ENCODE measurements around the gene PIM2. TPM values are rescaled to one million over a fixed set of nuclear protein-coding genes. Genes with fewer than 3 reads are reported as not detected.
A peak's percentile ranks its signal among the peaks of the same experiment; 100 is the strongest.

Gene PIM2
- total and polyA plus RNA-seq, 9 of the 15 experiments (the other 6 are each of a cell fraction or from before 2014, with no cell fraction given) = 67.6 to 191 (median 108) TPM

DNA sequence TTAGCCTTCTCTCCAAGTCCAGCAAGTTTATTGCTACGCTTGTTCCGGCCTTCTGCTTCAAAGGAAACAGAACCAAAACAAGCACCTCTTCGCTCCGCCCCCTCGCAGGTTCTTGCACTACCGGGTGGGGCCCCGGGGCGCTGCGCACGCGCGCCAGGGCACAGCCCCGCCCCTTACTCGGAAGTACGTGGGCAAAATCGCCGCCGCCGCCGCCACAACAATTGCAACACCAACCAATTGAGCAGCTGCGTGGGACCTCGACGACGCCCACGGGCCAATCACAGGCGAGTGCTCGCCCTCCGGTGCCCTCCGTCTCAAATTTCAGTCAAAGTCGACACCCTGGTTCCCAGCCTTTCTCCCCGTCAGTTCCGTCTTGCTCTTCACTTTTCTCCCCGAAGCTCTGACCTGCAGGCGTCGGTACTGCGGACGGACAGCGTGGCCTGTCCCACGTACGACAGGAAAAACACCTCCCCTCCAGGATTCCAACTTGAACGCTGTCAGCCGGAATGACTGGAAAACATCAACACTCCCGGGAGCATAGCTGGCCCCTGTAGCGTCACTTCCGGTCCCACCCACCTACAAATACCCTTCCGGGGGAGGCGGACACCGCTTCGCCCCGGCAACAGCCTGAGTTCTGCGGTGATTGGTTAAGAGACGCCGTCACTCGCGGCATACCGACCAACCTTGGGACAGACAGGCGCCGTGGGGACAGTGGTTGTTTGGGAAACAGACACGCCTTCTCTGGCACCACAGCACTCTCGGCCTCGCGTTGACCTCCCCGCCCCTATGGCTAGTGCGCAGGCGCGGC lies 39.2 kb upstream of the PIM2 start (continued):
- TF ChIP-seq, protein P1, sequence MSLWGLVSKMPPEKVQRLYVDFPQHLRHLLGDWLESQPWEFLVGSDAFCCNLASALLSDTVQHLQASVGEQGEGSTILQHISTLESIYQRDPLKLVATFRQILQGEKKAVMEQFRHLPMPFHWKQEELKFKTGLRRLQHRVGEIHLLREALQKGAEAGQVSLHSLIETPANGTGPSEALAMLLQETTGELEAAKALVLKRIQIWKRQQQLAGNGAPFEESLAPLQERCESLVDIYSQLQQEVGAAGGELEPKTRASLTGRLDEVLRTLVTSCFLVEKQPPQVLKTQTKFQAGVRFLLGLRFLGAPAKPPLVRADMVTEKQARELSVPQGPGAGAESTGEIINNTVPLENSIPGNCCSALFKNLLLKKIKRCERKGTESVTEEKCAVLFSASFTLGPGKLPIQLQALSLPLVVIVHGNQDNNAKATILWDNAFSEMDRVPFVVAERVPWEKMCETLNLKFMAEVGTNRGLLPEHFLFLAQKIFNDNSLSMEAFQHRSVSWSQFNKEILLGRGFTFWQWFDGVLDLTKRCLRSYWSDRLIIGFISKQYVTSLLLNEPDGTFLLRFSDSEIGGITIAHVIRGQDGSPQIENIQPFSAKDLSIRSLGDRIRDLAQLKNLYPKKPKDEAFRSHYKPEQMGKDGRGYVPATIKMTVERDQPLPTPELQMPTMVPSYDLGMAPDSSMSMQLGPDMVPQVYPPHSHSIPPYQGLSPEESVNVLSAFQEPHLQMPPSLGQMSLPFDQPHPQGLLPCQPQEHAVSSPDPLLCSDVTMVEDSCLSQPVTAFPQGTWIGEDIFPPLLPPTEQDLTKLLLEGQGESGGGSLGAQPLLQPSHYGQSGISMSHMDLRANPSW (CRISPR knock-in tag; IDR thresholded peaks at IDR 0.05) = no peak
- TF ChIP-seq U2AF1 (optimal IDR thresholded peaks at IDR 0.05; ENCODE audit: low read depth, low read length) = no peak
- no peak for TF ChIP-seq ZNF79 (CRISPR knock-in tag; IDR thresholded peaks at IDR 0.05; ENCODE audit: low read depth)
- TF ChIP-seq, protein P2, sequence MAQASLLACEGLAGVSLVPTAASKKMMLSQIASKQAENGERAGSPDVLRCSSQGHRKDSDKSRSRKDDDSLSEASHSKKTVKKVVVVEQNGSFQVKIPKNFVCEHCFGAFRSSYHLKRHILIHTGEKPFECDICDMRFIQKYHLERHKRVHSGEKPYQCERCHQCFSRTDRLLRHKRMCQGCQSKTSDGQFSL (CRISPR knock-in tag; IDR thresholded peaks at IDR 0.05) = no peak
- TF ChIP-seq, protein P2 (tag; IDR thresholded peaks at IDR 0.05) = no peak
- no peak for TF ChIP-seq ILK (tag; IDR thresholded peaks at IDR 0.05; ENCODE audit: borderline replicate concordance, low read depth)
- TF ChIP-seq CC2D1A (IDR thresholded peaks at IDR 0.05) = no peak
- no peak for TF ChIP-seq NR2C2 (CRISPR knock-in tag; IDR thresholded peaks at IDR 0.05)
- TF ChIP-seq NR2C2 (tag; IDR thresholded peaks at IDR 0.05) = peak; percentile 98
- TF ChIP-seq HDAC8 (tag; IDR thresholded peaks at IDR 0.05) = no peak
- TF ChIP-seq JUN (IDR thresholded peaks at IDR 0.05; ENCODE audit: borderline replicate concordance, low read depth, low read length) = peak; percentile 32; the same call in 1 of the 2 replicates
- no peak for TF ChIP-seq JUN (CRISPR knock-in tag; IDR thresholded peaks at IDR 0.05; ENCODE audit: borderline replicate concordance)
- TF ChIP-seq, protein P3, sequence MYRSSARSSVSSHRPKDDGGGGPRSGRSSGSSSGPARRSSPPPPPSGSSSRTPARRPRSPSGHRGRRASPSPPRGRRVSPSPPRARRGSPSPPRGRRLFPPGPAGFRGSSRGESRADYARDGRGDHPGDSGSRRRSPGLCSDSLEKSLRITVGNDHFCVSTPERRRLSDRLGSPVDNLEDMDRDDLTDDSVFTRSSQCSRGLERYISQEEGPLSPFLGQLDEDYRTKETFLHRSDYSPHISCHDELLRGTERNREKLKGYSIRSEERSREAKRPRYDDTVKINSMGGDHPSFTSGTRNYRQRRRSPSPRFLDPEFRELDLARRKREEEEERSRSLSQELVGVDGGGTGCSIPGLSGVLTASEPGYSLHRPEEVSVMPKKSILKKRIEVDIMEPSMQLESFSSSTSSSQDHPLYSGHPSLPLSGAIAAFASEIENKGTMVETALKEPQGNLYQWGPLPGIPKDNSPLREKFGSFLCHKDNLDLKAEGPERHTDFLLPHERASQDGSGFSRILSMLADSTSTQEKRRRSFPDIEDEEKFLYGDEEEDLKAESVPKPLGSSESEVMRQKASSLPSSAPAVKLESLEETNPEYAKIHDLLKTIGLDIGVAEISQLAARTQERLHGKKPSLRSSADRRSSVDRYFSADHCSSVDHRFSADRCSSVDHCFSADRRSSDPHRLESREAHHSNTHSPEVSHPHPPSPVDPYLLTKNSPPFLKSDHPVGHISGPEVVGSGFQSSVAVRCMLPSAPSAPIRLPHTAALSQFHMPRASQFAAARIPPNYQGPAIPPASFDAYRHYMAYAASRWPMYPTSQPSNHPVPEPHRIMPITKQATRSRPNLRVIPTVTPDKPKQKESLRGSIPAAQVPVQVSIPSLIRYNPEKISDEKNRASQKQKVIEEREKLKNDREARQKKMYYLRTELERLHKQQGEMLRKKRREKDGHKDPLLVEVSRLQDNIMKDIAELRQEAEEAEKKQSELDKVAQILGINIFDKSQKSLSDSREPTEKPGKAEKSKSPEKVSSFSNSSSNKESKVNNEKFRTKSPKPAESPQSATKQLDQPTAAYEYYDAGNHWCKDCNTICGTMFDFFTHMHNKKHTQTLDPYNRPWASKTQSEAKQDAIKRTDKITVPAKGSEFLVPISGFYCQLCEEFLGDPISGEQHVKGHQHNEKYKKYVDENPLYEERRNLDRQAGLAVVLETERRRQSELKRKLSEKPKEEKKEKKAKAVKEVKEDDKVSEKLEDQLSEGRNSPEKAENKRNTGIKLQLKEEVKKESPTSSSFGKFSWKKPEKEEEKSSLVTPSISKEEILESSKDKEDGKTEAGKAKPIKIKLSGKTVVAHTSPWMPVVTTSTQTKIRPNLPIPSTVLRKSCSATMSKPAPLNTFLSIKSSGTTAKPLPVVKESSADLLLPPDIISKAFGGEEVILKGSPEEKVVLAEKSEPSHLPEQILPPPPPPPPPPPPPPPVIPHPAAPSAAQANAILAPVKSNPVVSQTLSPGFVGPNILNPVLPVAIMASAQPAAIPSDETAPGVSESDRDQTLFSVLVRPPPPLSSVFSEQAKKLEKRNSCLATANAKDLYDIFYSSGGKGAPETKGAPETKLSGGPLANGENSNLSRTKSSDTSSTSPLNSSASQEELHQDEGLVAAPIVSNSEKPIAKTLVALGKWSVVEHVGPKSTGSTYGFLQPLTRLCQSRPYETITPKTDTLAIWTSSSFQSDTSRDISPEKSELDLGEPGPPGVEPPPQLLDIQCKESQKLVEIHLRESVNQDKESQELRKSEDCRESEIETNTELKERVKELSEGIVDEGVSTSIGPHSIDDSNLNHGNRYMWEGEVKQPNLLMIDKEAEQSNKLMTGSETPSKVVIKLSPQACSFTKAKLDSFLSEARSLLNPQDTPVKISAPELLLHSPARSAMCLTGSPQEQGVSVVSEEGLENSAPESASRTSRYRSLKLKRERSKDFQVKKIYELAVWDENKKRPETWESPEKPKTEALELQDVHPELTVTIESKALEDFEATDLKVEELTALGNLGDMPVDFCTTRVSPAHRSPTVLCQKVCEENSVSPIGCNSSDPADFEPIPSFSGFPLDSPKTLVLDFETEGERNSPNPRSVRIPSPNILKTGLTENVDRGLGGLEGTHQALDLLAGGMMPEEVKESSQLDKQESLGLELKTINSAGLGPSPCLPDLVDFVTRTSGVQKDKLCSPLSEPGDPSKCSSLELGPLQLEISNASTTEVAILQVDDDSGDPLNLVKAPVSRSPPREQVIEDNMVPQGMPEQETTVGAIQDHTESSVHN (IDR thresholded peaks at IDR 0.05; ENCODE audit: borderline replicate concordance in 1 of 2, low read depth in 1 of 2) = no peak
- TF ChIP-seq PTRF (tag; IDR thresholded peaks at IDR 0.05) = no peak
- no peak for TF ChIP-seq SMAD1 (IDR thresholded peaks at IDR 0.05; ENCODE audit: low read depth, low read length, partially characterized antibody)

Data from K562 (cell line).